Measurements from ENCODE around the gene DNMBP.
"Not testable (repeated sequence)": the region's sequence is repeated elsewhere in the genome, so short reads cannot be mapped to it uniquely, and the experiment has no call there.

DNMBP gene

DNA sequence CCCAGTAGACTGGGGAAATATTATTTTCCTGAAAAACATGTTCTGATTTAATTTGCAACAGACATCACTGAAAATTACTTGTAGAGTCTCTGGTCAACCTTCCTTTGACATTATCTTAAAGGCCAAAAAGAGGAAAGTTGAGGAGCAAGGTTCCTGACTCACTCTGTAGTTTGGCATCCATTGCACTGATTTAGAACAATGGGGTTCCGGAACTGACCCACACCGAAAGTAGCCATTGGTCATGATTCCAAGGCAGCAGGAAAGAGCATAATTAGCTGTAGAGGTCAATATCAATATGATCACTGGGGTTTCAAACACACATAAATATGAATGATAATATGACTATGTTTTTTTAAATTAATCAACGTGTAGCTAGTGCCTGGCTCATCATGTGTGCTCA lies 65.8 kb downstream of the DNMBP start:
- no peak for DNase-seq

DNA sequence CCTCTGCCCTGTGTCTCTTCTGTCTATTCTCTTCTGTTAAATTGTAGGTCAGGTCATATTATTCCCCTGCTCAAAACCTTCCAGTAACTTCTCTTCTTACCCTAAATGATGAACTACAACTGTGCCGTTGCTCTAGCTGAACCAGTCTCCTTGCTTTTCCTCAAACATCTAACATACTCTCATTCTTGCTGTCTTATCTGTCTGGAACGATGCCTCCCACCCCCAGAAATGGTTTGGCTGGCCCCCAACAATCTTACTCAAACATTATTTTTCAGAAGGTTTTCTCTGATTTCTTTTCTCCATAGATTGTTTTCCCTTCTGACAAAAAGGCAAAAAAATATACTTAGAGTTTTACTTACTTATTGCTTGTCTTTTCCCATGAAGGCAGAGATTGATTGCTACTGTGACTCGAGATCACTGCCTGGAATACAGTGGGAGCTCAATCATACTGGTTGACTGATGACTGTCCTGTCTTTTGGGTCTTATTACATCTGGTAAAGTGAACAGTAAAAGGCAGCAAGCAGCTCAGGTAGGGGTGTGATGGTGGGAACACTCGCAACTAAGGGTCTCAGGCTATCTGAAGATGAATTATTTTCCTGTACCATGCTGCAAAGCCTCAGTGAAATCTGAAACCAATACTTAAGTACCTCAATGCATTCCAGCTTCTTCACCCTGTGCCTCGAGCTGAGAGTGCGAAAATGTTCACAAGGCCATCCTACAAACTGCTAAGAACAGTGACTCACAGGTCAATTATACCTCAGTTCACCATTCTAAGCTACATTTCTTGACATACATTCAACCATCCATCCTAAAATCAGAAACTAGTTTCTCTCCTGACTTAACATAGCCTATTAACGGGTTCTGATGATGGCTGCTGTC lies 67.6 kb downstream of the DNMBP start:
- no peak for DNase-seq

DNA sequence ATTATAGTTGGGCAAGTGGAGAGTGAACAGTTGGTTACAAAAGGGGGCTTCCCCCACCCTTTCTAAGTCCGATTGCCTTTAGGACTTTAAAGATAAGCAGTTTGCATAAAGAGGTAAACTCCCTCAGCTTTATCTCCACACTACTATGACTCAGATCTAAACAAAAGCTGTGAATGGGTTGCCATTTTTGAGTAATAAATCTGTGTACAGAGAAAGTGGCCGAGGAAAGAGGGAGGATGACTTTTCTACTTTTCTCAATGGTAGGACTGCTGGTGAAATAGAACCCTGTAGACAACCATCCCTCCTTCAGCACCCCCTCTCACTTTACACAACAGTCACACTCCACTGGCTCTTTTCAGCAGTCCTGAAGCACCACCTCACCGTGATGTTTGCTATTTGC lies 71.2 kb downstream of the DNMBP start:
- no peak for DNase-seq

DNA sequence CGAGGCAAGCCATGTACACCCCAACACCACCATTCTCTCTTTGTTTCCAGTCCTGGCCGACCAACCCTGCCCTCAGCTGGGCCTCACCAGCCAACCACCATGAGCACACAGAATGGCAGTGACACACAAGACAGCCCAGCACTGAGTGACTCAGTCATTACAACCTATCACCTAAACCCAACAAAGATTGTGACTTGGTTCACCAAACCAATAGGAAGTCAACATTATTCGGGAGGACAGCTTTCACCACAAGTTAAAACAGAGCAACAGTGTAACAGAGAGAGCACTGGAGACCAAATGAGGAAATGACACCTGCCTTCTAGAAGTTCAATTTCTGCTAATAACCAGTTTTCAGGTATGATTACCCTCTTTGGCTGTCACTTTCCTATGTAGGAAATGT lies 72.1 kb downstream of the DNMBP start:
- DNase-seq, result no peak

DNA sequence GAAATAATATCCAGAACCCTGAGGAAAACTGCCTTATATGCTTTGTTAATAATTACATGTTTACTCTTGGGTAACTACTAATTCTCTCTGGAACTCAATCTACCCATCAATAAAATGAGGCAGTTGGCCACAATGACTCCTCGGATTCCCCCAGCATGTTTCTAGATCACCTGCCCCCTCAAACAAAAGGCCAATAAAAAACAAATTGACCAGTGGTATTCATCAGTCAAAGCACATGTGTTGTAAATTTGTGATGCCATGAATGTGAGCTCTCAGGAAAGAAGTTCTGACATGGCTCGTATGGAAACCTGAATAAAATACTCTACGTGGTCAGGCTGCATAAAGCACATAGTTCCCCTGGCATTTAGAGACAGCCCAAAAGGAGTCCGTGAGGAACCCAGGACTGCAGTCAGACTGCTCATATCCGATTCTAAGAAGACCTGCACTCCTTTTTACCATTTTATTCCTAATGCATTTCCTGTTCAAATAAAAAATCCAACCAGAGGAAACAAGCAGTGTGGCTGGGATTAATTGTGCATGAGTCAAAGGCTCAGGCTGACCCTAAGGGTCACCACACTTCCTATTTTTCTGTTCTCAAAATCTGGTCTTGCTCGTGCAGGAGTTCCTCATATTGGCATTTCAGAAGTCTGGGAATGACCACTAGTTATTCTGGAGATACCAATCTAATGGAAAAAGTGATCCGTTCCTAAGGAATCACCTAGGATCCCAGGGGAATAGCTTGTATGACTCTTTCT lies 77.4 kb downstream of the DNMBP start:
- DNase-seq, result not testable (repeated sequence)

DNA sequence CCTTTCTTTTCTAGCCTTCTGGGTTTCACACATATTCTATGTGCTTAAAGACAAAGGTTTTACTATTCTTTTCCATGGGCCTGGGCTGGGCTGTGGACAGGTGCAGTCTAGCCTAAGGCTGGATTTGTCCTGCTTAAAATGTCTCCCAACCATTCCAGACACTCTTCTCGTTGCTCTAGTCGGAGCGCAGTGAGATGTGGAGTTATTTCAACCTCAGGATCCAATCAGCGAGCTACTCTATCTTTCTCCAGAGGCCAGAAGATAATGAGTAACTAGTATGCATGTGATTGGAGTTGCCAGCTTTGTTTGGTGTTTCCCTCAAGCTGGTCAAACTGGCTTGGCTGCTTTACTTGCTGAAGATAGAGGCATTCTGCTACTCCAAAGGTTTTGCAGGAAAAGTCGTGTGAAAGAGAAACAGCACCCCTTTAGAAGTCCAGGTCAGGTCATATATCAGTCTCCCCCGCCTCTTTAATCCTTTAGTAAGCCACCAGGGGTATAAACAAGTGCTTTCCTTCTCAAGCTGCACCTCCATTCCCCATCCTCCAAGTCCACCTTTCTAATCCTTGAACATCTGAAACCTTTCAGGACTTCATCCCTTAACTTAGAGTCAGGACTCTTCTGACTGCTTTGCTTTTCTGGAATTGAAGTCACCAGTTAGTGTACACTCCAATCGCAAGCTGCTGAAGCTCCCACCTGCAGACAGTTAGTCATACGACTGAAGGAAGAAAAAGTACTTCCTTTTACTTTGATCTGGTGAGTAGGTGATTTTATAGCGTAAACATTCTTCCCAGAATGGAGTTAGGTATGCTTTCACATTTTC lies 78.8 kb downstream of the DNMBP start:
- DNase-seq, result no peak

DNA sequence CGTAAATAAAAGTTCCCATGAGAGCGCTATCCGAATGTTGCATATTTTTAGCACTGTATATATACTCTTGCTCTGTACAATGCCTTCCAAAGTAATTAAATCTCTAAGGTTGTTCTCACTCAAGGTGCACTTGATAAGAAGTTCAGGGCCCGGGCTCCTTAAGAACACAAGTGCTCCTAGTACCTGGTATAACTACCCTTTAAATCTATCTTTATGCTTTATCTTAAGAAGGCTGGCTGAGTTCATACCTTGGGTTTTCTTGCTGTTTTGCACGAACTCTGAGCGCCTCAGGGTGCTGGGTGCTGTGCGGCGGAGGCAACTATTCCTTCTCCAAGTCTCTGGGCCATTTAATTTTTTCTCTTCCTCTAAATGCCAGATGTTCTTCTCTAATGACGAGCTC lies 80.4 kb downstream of the DNMBP start:
- DNase-seq, result no peak

DNA sequence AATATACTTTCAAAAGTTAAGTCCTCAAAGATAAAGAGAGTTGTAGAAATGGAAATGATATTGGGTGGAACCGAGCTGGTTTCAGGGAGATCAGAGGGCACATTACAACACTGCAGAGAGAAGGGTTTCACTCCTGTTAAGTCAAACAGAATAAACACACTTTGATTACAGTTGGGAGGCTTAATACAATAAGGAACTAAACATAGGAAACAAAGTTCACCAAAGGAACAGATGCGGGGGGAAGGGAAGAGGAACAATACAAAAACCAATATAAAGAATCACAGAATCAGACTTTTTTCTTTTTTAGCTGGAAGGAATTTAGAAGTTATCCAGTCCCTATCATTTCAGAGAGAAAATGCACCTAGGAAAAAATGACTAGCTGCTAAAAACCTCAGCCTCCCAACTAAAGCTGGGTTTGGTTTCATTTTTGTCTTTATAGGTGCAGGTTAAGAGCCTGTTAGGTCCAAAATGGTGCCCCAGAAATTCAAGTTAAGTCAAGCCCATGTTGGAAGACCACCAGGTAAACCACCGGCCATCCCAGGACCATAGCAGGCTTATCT lies 81.9 kb downstream of the DNMBP start:
- DNase-seq, result no peak

DNA sequence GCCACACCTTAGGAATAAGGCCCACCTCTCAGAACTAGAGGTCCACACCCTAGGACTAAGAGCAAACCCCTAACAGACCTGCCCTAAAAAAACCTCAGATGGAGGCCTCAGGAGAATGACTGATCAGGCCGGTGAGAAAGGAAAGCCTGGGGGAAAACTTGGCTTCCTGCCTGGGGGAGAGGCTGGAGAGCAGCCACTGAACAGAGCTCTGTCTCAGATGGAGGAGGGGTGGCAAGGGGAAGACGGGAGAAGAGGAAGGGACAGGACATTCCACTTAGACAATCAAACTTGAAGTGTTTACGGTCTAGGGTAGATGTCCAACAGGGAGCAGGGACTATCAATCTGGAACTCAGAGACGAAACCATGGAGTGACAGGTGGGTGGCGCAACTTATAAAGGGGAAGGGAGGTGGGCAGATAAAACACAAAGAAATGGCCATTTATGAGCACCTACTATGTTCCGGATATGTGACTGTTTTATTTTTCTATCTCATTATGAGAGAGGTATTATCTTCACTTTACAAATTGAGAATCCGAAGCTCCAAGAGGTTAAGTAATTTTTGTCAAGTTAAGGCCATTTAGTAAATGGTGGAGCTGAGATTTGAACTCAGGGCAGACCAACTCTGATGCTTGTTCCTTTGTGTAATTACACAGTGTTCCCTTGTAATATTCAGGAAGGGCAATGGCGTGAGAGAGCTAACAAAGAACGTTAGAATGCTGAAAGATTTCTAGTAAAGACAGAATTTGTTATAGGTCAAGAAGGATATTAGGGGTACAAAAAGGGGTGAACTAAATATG lies 82.6 kb downstream of the DNMBP start:
- DNase-seq, result no peak

DNA sequence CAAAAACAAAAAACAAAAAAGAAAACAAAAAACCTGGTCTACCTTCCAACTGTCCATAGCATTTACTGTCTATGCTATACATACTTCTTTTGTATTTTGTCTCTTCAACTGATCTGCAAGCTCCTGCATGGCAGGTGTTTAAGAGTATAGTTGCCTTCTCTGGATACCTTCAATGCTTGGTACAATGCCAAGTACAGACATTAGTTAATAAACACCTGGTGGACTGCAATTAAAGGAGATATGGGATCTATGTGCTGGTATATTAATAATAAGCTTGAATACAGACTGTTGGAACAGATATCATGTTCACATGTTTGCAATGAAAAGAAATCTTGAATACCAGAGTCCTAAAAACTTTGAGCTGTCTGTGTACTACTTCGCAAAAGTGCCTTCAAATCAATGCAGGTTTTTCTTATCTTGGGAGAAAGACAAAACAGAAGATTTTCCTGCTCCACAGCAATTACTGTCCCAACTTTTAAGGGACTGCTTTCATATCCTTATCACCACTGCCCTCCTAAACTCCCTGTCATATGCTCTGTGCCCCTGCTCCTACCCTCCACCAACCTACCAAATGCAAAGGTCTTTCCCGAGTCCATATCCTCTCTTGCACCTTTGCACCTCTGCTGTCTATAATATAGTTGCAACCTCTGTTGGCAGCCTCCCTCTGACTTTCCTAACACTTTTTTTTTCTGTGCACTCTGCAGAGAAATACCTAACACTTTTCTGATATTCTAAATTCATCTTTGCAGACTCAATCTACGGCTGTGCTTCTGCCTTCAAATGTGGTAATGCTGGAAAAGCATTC lies 85.1 kb downstream of the DNMBP start:
- no peak for DNase-seq

DNA sequence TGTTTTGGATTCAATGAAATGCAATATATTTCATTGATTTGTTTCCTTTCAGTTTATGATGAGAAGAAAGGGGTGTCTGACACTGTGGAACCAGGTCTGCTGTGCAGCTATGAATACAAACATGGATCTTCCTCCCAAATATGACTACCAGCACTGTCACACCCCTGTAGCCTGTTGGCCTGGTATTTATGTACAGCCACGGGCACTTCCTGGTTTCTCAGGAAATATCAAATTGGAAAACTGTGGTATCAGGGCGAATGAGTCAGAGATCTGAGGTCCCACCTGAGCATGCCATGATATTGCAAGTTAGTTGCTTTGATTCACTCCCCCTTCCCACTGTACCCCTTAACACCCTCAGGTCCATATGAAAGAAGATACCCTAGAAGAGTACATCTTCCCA lies 87.8 kb downstream of the DNMBP start:
- no peak for DNase-seq

DNA sequence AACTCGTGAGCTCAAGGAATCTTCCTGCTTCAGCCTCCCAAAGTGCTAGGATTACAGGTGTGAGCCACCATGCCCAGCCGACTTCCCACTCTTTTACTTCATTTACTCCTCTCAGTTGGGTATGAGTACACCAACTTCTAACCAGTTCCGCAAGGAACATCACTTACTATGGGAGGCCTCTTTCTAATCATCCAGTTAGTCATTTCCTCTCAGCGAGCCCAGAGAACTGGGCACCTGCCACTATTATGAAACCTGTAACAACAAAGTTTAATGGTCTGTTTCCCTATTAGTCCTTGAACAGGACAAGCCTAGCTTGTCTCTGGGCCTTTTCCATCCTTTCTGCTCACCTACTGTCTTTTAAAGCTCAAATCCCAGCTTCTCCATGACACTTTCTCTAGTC lies 88.8 kb downstream of the DNMBP start:
- no peak for DNase-seq

DNA sequence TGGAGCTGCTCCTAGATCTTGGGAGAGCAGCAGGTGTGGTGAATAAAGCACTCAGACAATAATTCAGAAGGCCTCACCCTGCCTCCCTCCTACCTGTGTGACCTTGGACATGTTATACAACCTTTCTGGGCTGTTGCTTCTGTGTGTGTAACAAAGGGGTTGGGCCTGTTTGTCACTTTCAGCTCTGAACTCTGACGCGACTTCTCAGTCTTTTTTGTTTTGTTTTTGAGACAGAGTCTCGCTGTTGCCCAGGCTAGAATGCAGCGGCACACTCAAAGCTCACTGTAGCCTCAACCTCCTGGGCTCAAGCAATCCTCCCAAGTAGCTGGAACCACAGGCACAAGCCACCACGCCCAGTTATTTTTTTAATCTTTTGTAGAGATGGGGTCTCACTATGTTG lies 89.3 kb downstream of the DNMBP start:
- DNase-seq, result no peak

DNA sequence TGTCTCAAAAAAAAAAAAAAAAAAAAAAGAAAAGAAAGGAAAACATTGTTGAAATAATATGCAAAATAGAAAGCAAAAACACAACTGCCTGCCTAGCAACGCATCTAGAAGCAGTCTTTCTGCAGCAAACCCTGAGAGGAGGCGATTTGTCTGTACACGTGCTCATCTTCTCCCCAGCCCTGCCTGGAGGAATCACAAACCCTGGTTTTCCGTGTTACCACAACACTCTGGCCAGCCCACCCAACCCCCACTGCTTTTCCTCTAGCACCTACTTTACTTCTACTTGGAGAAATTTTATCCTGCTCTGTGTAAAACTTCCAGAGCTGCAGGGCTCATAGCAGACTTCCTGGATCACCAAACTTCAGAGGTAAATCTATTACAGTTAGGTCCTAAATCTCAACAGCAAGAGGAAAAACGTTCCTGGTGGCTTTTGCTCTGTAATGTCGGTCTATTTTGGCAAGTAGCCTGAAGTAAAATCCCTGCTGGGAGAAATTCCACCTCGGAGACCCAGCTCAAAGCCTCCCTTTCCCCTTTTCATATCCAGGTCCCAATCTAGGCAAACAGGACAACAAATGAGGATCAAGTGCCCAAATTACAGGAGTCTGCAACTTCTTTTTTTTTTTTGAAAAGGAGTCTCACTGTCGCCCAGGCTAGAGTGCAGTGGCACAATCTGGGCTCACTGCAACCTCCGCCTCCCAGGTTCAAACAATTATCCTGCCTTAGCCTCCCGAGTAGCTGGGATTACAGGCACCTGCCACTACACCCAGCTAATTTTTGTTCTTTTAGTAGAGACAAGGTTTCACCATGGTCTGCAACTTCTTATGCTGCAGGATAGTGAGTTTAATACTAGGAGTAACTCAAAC lies 91.6 kb downstream of the DNMBP start:
- DNase-seq, result no peak

DNA sequence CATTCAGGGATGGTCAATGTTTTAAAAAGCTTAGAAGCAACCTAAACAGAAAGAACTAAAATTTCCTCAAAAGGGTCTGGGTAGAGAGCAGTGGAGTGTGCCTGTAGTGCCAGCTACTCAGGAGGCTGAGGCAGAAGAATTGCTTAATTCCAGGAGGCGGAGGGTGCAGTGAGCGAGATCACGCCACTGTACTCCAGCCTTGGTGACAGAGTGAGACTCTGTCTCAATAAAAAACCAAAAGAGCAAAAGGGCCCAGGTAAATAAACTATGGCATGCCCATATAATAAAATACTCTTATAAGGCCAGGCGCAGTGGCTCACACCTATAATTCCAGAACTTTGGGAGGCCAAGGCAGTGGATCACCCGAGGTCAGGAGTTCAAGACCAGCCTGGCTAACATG lies 93.0 kb downstream of the DNMBP start:
- DNase-seq, result no peak

DNA sequence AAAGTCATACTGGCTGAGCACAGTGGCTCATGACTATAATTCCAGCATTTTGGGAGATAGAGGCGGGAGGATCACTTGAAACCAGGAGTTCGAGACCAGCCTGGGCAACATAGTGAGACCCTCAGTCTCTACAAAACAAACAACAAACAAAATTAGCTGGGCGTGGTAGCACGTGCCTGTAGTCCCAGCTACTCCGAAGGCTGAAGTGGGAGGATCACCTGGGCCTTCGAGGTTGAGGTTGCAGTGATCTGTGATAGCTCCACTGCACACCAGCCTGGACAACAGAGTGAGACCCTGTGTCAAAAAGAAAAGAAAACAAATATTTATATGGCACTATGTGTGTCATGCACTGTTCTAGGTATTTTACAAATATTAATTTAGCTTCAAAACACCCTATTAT lies 94.3 kb downstream of the DNMBP start:
- no peak for DNase-seq

DNA sequence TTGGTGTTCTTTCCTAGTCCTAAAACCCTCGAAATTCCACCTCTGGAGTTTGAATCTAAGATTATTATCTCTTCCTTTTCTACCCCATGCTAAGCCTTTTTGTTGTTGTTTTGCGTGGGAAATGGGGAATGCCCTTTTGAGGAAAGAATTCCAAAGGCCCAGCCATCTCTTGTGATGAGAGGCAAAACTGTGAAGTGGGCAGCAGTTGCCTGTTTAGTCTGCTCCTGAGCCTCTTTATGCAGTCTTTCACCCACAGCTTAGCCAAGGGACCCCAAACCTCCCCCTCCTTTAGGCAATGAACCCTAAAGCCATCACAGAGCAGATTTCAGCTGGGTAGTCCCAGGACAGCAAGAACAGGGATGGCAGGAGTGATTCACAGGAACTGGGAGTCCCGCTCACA lies 95.5 kb downstream of the DNMBP start:
- no peak for DNase-seq

DNA sequence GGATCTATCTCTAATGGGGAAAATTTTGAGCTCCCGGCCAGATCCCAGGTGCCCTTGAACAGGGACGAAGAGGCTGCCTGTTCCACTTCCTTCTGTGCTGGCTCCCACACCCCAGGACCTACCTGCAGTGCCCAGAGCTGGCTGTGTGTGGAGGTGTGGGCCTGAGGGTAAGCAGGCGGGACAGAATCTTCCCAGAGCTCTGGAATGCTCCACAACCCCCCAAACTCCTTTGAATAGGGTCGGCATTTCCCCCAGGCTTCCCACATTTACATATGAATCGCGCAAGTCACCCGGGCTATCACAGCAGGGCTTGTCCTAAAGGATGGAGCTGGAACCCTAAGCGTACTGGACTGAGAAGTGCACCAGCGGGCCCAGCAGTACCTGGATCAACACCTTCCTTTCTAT lies 95.9 kb downstream of the DNMBP start:
- DNase-seq, result no peak

DNA sequence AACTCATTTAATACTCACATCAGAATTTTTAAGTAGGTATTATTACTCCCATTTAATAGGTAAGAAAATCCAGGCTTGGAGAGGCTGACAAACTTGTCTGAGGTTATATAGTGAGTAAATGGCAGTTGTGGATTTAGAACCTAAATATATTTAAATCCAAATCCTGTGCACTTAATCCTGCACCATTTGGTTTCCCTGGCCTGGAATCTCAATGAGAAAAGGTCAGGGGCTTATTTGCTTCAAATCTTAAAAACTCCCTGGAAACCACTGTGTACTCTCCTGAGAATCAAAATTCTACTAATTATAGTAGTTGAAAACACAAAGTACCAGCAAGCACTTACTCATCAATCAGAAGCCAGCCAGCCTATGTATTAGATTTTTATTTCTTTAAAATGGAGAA lies 97.7 kb downstream of the DNMBP start:
- DNase-seq, result no peak

DNA sequence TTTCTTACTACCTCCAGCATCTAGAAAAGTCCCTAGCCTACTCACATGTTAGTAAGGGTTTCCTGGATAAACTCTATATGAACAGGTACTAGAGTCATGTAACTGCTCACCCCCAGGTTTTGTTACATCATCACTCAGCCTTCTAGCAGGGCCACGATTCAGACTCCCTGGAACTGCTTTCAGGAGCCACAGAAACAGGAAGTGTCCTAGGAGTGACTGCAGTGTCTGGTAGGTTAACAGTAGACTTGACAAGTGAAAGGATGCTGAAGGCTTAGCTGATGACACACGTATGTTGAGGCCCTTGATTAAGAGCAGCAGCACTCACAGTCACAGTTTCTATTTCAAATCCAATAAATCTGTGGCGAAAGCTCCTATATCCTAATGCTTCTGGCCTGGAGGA lies 101.2 kb downstream of the DNMBP start:
- DNase-seq, result no peak

All from activated CD4-positive, alpha-beta T cell treated with anti-CD3 and anti-CD28 coated beads, Interleukin-2, amount 50 U/mL, for 1 hour (primary cell).